Measurements from ENCODE around the gene RAB30.
A peak's percentile ranks its signal among the peaks of the same experiment; 100 is the strongest.
"Not testable (repeated sequence)": the region's sequence is repeated elsewhere in the genome, so short reads cannot be mapped to it uniquely, and the experiment has no call there.

The RAB30 gene

DNA sequence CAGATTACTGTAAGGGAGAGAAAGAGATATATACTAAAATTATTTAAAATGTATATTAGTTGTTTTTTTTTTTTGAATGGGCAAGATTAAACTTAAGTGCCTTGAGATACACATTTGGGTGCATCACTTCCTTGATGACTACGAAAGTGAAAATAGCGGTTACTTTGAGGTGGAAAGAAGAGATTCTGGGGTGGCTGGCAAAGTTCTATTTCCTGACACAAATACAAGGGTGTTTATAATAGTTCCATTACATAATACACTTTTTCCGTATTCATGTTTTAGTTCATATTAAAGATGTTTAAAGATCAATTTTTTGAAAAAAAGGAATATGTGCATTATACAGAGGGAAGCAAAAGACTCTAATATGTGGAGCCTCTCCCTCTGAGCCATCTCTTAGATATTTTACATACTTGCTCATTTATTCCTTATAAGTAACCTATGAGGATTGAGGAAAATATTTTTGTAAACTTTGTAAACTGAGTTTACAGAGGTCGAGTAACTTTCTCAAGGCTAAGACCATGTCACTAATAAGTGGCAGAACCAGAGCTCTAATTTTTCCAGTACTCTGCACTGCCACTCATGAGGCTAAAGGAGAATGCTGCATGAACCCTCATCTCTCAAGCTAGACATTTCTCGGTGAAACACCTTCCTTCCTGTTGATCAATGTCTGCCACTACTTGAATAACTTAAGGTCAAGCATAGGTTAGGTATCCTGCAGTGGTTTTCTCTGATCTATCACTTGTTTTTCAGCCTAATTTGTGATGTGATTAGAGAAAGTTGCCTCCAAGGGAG lies 111.5 kb downstream of the RAB30 start:
- Histone ChIP-seq H3K79me2 (ENCODE audit: insufficient read depth, low read length) (no peaks in the 10 kb centered on the region), H3K9me3 (ENCODE audit: insufficient read depth, low read length) (no peaks in the 10 kb centered on the region), H3K4me3 (ENCODE audit: insufficient read depth, low read length, poor library complexity, severe bottlenecking) (peak overlapping the region; percentile 31), H3K36me3 (ENCODE audit: low read length) (no peaks in the 10 kb centered on the region), H3F3A (ENCODE audit: insufficient read depth) (peaks cover 16% of the 10 kb centered on the region; the same call in 1 of the 2 replicates), H2AFZ (ENCODE audit: low read depth, low read length, severe bottlenecking) (peak overlapping the region; percentile 62), H3K27me3 (ENCODE audit: low read length) (no peaks in the 10 kb centered on the region), H3K9me2 (replicated peaks; ENCODE audit: insufficient read depth, low read length) (no peaks in the 10 kb centered on the region), H3K9ac (ENCODE audit: low read length) (peak overlapping the region; percentile 21; the same call in 1 of the 2 replicates), H3K4me2 (ENCODE audit: low read depth, low read length, poor library complexity, severe bottlenecking) (peak overlapping the region; percentile 87), H3K27ac (ENCODE audit: low read depth, low read length) (peak overlapping the region; percentile 64), H4K20me1 (ENCODE audit: low read depth, low read length) (no peaks in the 10 kb centered on the region)
- TF ChIP-seq, protein P1, sequence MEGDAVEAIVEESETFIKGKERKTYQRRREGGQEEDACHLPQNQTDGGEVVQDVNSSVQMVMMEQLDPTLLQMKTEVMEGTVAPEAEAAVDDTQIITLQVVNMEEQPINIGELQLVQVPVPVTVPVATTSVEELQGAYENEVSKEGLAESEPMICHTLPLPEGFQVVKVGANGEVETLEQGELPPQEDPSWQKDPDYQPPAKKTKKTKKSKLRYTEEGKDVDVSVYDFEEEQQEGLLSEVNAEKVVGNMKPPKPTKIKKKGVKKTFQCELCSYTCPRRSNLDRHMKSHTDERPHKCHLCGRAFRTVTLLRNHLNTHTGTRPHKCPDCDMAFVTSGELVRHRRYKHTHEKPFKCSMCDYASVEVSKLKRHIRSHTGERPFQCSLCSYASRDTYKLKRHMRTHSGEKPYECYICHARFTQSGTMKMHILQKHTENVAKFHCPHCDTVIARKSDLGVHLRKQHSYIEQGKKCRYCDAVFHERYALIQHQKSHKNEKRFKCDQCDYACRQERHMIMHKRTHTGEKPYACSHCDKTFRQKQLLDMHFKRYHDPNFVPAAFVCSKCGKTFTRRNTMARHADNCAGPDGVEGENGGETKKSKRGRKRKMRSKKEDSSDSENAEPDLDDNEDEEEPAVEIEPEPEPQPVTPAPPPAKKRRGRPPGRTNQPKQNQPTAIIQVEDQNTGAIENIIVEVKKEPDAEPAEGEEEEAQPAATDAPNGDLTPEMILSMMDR (IDR thresholded peaks at IDR 0.05; ENCODE audit: insufficient read depth, low read length, poor library complexity, severe bottlenecking): no peak
- no peak for TF ChIP-seq EZH2phosphoT487 (conservative IDR thresholded peaks at IDR 0.05; ENCODE audit: low read length)

DNA sequence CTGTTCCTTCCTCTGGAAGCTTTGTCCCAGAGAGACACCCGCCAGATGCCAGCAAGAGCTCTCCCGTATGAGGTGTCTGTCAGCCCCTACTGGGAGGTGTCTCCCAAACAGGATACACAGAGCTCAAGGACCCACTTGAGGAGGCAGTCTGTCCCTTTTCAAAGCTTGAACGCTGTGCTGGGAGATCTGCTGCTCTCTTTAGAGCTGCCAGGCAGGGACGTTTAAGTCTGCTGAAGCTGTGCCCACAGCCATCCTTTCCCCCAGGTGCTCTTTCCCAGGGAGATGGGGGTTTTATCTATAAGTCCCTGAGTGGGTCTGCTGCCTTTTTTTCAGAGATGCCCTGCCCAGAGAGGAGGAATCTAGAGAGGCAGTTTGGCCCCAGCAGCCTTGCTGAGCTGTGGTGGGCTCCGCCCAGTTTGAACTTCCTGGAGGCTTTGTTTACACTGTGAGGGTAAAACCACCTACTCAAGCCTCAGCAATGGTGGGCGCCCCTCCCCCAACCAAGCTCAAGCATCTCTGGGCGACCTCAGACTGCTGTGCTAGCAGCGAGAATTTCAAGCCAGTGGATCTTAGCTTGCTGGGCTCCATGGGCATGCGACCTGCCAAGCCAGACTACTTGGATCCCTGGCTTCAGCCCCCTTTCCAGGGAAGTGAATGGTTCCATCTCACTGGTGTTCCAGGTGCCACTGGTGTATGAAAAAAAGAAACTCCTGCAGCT lies 115.8 kb downstream of the RAB30 start:
- not testable (repeated sequence) for H3K79me2 ChIP-seq (ENCODE audit: insufficient read depth, low read length); H3K27ac ChIP-seq (ENCODE audit: low read depth, low read length); H3K4me3 ChIP-seq (ENCODE audit: insufficient read depth, low read length, poor library complexity, severe bottlenecking); H3K27me3 ChIP-seq (ENCODE audit: low read length); H3K9me2 ChIP-seq (replicated peaks; ENCODE audit: insufficient read depth, low read length); H3K36me3 ChIP-seq (ENCODE audit: low read length); H3K9me3 ChIP-seq (ENCODE audit: insufficient read depth, low read length); H4K20me1 ChIP-seq (ENCODE audit: low read depth, low read length)
- peak overlapping the region; percentile 40 for H3K4me2 ChIP-seq (ENCODE audit: low read depth, low read length, poor library complexity, severe bottlenecking)
- peak overlapping the region; percentile 33; the same call in 1 of the 2 replicates for H3K9ac ChIP-seq (ENCODE audit: low read length)
- peaks cover 11% of the 10 kb centered on the region; the same call in 1 of the 2 replicates for H3F3A ChIP-seq (ENCODE audit: insufficient read depth)
- H2AFZ ChIP-seq (ENCODE audit: low read depth, low read length, severe bottlenecking): peak overlapping the region; percentile 47

DNA sequence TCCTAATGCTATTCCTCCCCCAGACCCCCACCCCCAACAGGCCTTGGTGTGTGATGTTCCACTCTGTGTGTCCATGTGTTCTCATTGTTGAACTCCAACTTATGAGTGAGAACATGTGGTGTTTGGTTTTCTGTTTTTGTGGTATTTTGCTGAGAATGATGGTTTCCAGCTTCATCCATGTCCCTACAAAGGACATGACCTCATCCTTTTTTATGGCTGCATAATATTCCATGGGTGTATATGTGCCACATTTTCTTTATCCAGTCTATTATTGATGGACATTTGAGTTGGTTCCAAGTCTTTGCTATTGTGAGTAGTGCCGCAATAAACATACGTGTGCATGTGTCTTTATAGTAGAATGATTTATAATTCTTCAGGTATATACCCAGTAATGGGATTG lies 121.2 kb downstream of the RAB30 start:
- not testable (repeated sequence) for H3K9me2 ChIP-seq (replicated peaks; ENCODE audit: insufficient read depth, low read length); H3K4me2 ChIP-seq (ENCODE audit: low read depth, low read length, poor library complexity, severe bottlenecking); H3K79me2 ChIP-seq (ENCODE audit: insufficient read depth, low read length); H3K9me3 ChIP-seq (ENCODE audit: insufficient read depth, low read length); H3K27ac ChIP-seq (ENCODE audit: low read depth, low read length); H3K27me3 ChIP-seq (ENCODE audit: low read length); H3F3A ChIP-seq (ENCODE audit: insufficient read depth); H2AFZ ChIP-seq (ENCODE audit: low read depth, low read length, severe bottlenecking); H3K9ac ChIP-seq (ENCODE audit: low read length); H3K4me3 ChIP-seq (ENCODE audit: insufficient read depth, low read length, poor library complexity, severe bottlenecking); H4K20me1 ChIP-seq (ENCODE audit: low read depth, low read length); H3K36me3 ChIP-seq (ENCODE audit: low read length)

DNA sequence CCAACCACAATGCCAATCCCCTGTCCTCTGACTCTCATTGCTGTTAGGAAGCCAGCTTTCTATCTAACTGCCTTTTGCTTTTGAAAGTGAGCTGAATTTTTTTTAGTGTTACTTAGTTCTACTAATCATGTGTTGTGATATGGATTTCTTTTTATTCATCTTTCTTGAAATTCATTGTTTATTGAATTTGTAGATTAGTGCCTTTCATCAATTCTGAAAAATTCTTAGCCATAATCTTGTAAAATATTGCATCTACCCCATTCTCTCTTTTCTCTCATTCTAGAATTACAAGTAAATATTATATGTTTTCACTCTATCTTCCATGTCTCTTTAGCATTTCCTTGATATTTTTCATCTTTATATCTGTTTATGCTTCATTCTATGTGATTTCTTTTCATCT lies 122.3 kb downstream of the RAB30 start:
- Histone ChIP-seq H2AFZ (ENCODE audit: low read depth, low read length, severe bottlenecking) (no peak overlapping the region), H3K27ac (ENCODE audit: low read depth, low read length) (no peak overlapping the region), H3K9me2 (replicated peaks; ENCODE audit: insufficient read depth, low read length) (no peaks in the 10 kb centered on the region), H3K9ac (ENCODE audit: low read length) (no peak overlapping the region), H3F3A (ENCODE audit: insufficient read depth) (peaks cover 5% of the 10 kb centered on the region; the same call in 1 of the 2 replicates), H3K9me3 (ENCODE audit: insufficient read depth, low read length) (no peaks in the 10 kb centered on the region), H3K27me3 (ENCODE audit: low read length) (no peaks in the 10 kb centered on the region), H3K4me2 (ENCODE audit: low read depth, low read length, poor library complexity, severe bottlenecking) (no peak overlapping the region), H4K20me1 (ENCODE audit: low read depth, low read length) (no peaks in the 10 kb centered on the region), H3K4me3 (ENCODE audit: insufficient read depth, low read length, poor library complexity, severe bottlenecking) (no peak overlapping the region), H3K79me2 (ENCODE audit: insufficient read depth, low read length) (no peaks in the 10 kb centered on the region), H3K36me3 (ENCODE audit: low read length) (no peaks in the 10 kb centered on the region)
- no peak for TF ChIP-seq EZH2phosphoT487 (conservative IDR thresholded peaks at IDR 0.05; ENCODE audit: low read length)
